Spleen (tissue), 11 donors: ENCODE results near the gene CDC7. TPM values are rescaled to one million over a fixed set of nuclear protein-coding genes. Genes with fewer than 3 reads are reported as not detected.
A peak's percentile ranks its signal among the peaks of the same experiment; 100 is the strongest.

ENCODE experiments used
- DNase-seq: peaks from one replicate; pipeline ENCODE4 v3.0.0-alpha.2; 2020
- H3K27ac ChIP-seq, 8 donors: fragments of 200-600 bp; sonication (generic) in 7 of 8; 1 replicate in 4 of 8; 2 replicates in 4 of 8; pipeline versions ENCODE4 v1.5.0 to v1.8.0; 2016 to 2021; ENCODE audit warnings: inconsistent platforms in 4 of 8, mild to moderate bottlenecking in 4 of 8, moderate library complexity in 1 of 8
- H3K27me3 ChIP-seq, 7 donors: fragments of 200-600 bp; sonication (generic) in 6 of 7; replicated peaks in 1 of 7; 1 replicate in 4 of 7; 2 replicates in 3 of 7; pipeline versions ENCODE4 v1.5.0 to v1.8.0; 2016 to 2021; ENCODE audit warnings: inconsistent platforms in 3 of 7, mild to moderate bottlenecking in 1 of 7
- H3K36me3 ChIP-seq, 6 donors: fragments of 200-600 bp; sonication (generic) in 5 of 6; 1 replicate in 4 of 6; 2 replicates in 2 of 6; pipeline versions ENCODE4 v1.5.0 to v1.8.0; 2016 to 2021; ENCODE audit warnings: inconsistent platforms in 2 of 6
- H3K4me1 ChIP-seq, 6 donors: fragments of 200-600 bp; sonication (generic) in 5 of 6; 1 replicate in 3 of 6; 2 replicates in 3 of 6; pipeline versions ENCODE4 v1.5.0 to v1.8.0; 2016 to 2021; ENCODE audit warnings: inconsistent platforms in 3 of 6
- H3K4me3 ChIP-seq, 8 donors: fragments of 200-600 bp; sonication (generic) in 7 of 8; 1 replicate in 4 of 8; 2 replicates in 4 of 8; pipeline versions ENCODE4 v1.5.0 to v1.8.0; 2016 to 2021; ENCODE audit warnings: inconsistent platforms in 4 of 8, mild to moderate bottlenecking in 4 of 8, moderate library complexity in 2 of 8
- H3K9me3 ChIP-seq, 8 donors: fragments of 200-600 bp; sonication (generic) in 7 of 8; 1 replicate in 4 of 8; 2 replicates in 4 of 8; pipeline versions ENCODE4 v1.5.0 to v1.8.0; 2016 to 2021; ENCODE audit warnings: inconsistent platforms in 4 of 8
- CTCF ChIP-seq, 11 experiments: fragments of 200-600 bp in 7 of 11; fragments of 450-650 bp in 4 of 11; sonication (generic) in 4 of 11; IDR thresholded peaks in 8 of 11; conservative IDR thresholded peaks in 3 of 11; 1 replicate in 7 of 11; 2 replicates in 4 of 11; pipeline versions ENCODE4 v1.4.0 to v1.8.0; 2016 to 2021; ENCODE audit warnings: antibody characterized with exemption in 11 of 11, inconsistent platforms in 4 of 11, mild to moderate bottlenecking in 1 of 11
- POLR2A ChIP-seq, 3 donors: fragments of 450-650 bp; IDR thresholded peaks; one replicate each; pipeline ENCODE4 v1.5.1; 2017; ENCODE audit warnings: antibody characterized with exemption in 3 of 3, mild to moderate bottlenecking in 1 of 3
- POLR2AphosphoS5 ChIP-seq, 3 donors: sonication (generic); formaldehyde crosslinking; IDR thresholded peaks; one replicate each; pipeline ENCODE4 v1.5.1; 2017; ENCODE audit warnings: antibody characterized with exemption in 3 of 3
- WGBS, 5 donors: extraction: QIAGEN DNeasy Blood & Tissue Kit in 3 of 5; methylation state at CpG; one replicate each; pipeline versions ENCODE4 v1.1.5 to v1.1.7; 2013 to 2018; 5-methylcytosine and 5-hydroxymethylcytosine counted together
- intact Hi-C: fragments of 100-400 bp; cut with DNase I; formaldehyde crosslinking; loops from one replicate; pipeline ENCODE4 v1.15.0; 2023; ENCODE audit warnings: low total_unique reads
- polyA plus RNA-seq, 3 donors: library from polyadenylated mRNA; stranded (reverse); fragments of 200-250 nt; gene quantifications; one replicate each; pipeline ENCODE4 v1.2.1, GENCODE V29; 2013
- total RNA-seq, 7 donors: library from RNA; depleted of rRNA in 3 of 7; stranded (reverse); fragments of >200 nt in 3 of 7; fragmentation: NEBNext Ultra II Directional in 4 of 7; extraction: Animal tissue kit (Norgen Biotek cat#: 25700) in 4 of 7; gene quantifications; one replicate each; pipeline versions ENCODE4 v1.1.0 to v1.2.1, GENCODE V29; 2016 to 2021
- donor health status: healthy with polysubstance abuse.
- donor health status: DM: no; HTN: no; CAD: no; lungs with moderate emphysema.
- donor health status: DM: no; HTN: no; CAD: no.
- donor health status: Bipolar disorder and iron deficiency.
- donor health status: healthy.
- donor health status: DM: no; HTN: no; CAD: no.
- donor health status: DM: yes; HTN: yes; CAD: no.

The CDC7 gene
- total and polyA plus RNA-seq, 10 donors: 3.8 to 25.3 (median 11.5) TPM

GRCh38 chr1:91564888-91565701 is 64.4 kb downstream of the CDC7 start:
- TF ChIP-seq CTCF (IDR thresholded peaks at IDR 0.05 in 8 of 11, conservative IDR thresholded peaks at IDR 0.05 in 3 of 11) (no peak), POLR2A (IDR thresholded peaks at IDR 0.05) (no peak), POLR2AphosphoS5 (IDR thresholded peaks at IDR 0.05) (no peak)
- intact Hi-C loops: no loop called here
- Histone ChIP-seq H3K27ac (peak overlapping the region in 5 of 8 donors; percentile 9 to 65 (median 53)), H3K27me3 (no peaks in the 10 kb centered on the region), H3K36me3 (no peaks in the 10 kb centered on the region), H3K4me3 (no peak overlapping the region), H3K4me1 (peaks cover 6 to 30% (median 18%) of the 10 kb centered on the region in 6 donors), H3K9me3 (no peaks in the 10 kb centered on the region)
- 64 to 84% (median 73%) methylated on average over 6 of the region's 6 CpGs for WGBS, 5 donors
- DNase-seq: no peak

GRCh38 chr1:91567583-91567982 is 66.9 kb downstream of the CDC7 start:
- no peaks in the 10 kb centered on the region for H3K9me3 ChIP-seq
- H3K27ac ChIP-seq: no peak overlapping the region
- H3K27me3 ChIP-seq: no peaks in the 10 kb centered on the region
- TF ChIP-seq POLR2AphosphoS5 (IDR thresholded peaks at IDR 0.05): no peak
- no peak for TF ChIP-seq CTCF (IDR thresholded peaks at IDR 0.05 in 8 of 11, conservative IDR thresholded peaks at IDR 0.05 in 3 of 11)
- TF ChIP-seq POLR2A (IDR thresholded peaks at IDR 0.05): no peak
- no peak overlapping the region for H3K4me3 ChIP-seq
- no peaks in the 10 kb centered on the region for H3K36me3 ChIP-seq
- no peak for DNase-seq
- WGBS, 5 donors: 84 to 98% (median 88%) methylated on average over 4 of the region's 4 CpGs
- peaks cover 4 to 37% (median 27%) of the 10 kb centered on the region in 6 donors for H3K4me1 ChIP-seq
- intact Hi-C loops: no loop called here

GRCh38 chr1:91568261-91568660 is 67.6 kb downstream of the CDC7 start:
- intact Hi-C loops: no loop called here
- Histone ChIP-seq H3K4me3 (no peak overlapping the region), H3K27me3 (no peaks in the 10 kb centered on the region), H3K4me1 (peaks cover 4 to 40% (median 28%) of the 10 kb centered on the region in 6 donors), H3K9me3 (no peaks in the 10 kb centered on the region), H3K36me3 (no peaks in the 10 kb centered on the region), H3K27ac (no peak overlapping the region)
- WGBS, 5 donors: 93 to 99% (median 96%) methylated on average over 7 of the region's 7 CpGs
- no peak for DNase-seq
- TF ChIP-seq CTCF (IDR thresholded peaks at IDR 0.05 in 8 of 11, conservative IDR thresholded peaks at IDR 0.05 in 3 of 11): no peak
- no peak for TF ChIP-seq POLR2A (IDR thresholded peaks at IDR 0.05)
- TF ChIP-seq POLR2AphosphoS5 (IDR thresholded peaks at IDR 0.05): no peak

- 35 to 56% (median 47%) methylated on average over 7 of the region's 7 CpGs for WGBS, 5 donors
- TF ChIP-seq POLR2AphosphoS5 (IDR thresholded peaks at IDR 0.05): peak in 2 of 3 donors; percentile 16 to 31
- no peak for TF ChIP-seq POLR2A (IDR thresholded peaks at IDR 0.05)
Observed at GRCh38 chr1:91569411-91570119, 68.9 kb downstream of the CDC7 start.

More at GRCh38 chr1:91569411-91570119, 68.9 kb downstream of the CDC7 start:
- no peaks in the 10 kb centered on the region for H3K27me3 ChIP-seq
- intact Hi-C loops: no loop called here
- H3K9me3 ChIP-seq: no peaks in the 10 kb centered on the region
- H3K36me3 ChIP-seq: no peaks in the 10 kb centered on the region
- H3K27ac ChIP-seq: peak overlapping the region in 7 of 8 donors; percentile 2 to 56 (median 41)
- H3K4me3 ChIP-seq: no peak overlapping the region
- peaks cover 4 to 40% (median 28%) of the 10 kb centered on the region in 6 donors for H3K4me1 ChIP-seq
- DNase-seq: no peak
